Keratinocyte (primary cell): Measurements from ENCODE around the gene CEMIP2. TPM values are rescaled to one million over a fixed set of nuclear protein-coding genes. Genes with fewer than 3 reads are reported as not detected.
"Not testable (repeated sequence)": the region's sequence is repeated elsewhere in the genome, so short reads cannot be mapped to it uniquely, and the experiment has no call there.

ENCODE experiments used
- DNase-seq: peaks from one replicate; pipeline ENCODE4 v3.0.0-alpha.2; 2011; ENCODE audit warnings: low read depth, missing footprints, low spot score
- FAIRE-seq: peaks from 2 replicates; lab custom pipeline; 2011; peaks lifted over from hg19 to GRCh38; lab: Jason Lieb, UNC
- H2AFZ ChIP-seq: 2 replicates; pipeline ENCODE4 v1.6.0; 2012; ENCODE audit warnings: low read length, control low read depth, inconsistent platforms; ENCODE audit not compliant: control insufficient read depth
- H3K27ac ChIP-seq: 2 replicates; pipeline ENCODE4 v1.5.1; 2011; ENCODE audit warnings: low read length; ENCODE audit not compliant: control insufficient read depth, insufficient read depth
- H3K27me3 ChIP-seq: 3 replicates; pipeline ENCODE4 v1.6.0; 2011; ENCODE audit warnings: low read length; ENCODE audit not compliant: control insufficient read depth, insufficient read depth; ENCODE audit errors: extremely low read depth
- H3K36me3 ChIP-seq, 2 experiments: 2 replicates in 1 of 2; 3 replicates in 1 of 2; pipeline ENCODE4 v1.5.1; 2011; ENCODE audit warnings: low read length in 2 of 2, mild to moderate bottlenecking in 1 of 2; ENCODE audit not compliant: control insufficient read depth in 2 of 2, insufficient read depth in 2 of 2; ENCODE audit errors: extremely low read depth in 1 of 2
- H3K4me1 ChIP-seq: 3 replicates; pipeline ENCODE4 v1.5.1; 2011; ENCODE audit warnings: low read length; ENCODE audit not compliant: control insufficient read depth, insufficient read depth; ENCODE audit errors: extremely low read depth
- H3K4me2 ChIP-seq: 3 replicates; pipeline ENCODE4 v1.6.0; 2011; ENCODE audit warnings: low read depth, low read length; ENCODE audit not compliant: control insufficient read depth, insufficient read depth; ENCODE audit errors: extremely low read depth
- H3K4me3 ChIP-seq, 3 experiments: fragments of 200-600 bp in 1 of 3; sonication (generic) in 1 of 3; 2 replicates in 2 of 3; 3 replicates in 1 of 3; pipeline ENCODE4 v1.5.1; 2011 to 2016; ENCODE audit warnings: low read length in 3 of 3, mild to moderate bottlenecking in 3 of 3, control low read depth in 2 of 3, inconsistent platforms in 1 of 3, low read depth in 1 of 3, mixed read lengths in 1 of 3, mixed run types in 1 of 3, moderate library complexity in 1 of 3; ENCODE audit not compliant: control insufficient read depth in 2 of 3, insufficient read depth in 2 of 3; ENCODE audit errors: extremely low read depth in 1 of 3
- H3K79me2 ChIP-seq: 2 replicates; pipeline ENCODE4 v1.6.0; 2012; ENCODE audit warnings: low read length; ENCODE audit not compliant: control insufficient read depth, insufficient read depth
- H3K9ac ChIP-seq: 3 replicates; pipeline ENCODE4 v1.6.0; 2011; ENCODE audit warnings: low read length; ENCODE audit not compliant: control insufficient read depth, insufficient read depth; ENCODE audit errors: extremely low read depth
- H3K9me1 ChIP-seq: 3 replicates; pipeline ENCODE4 v1.6.0; 2011; ENCODE audit warnings: low read length; ENCODE audit not compliant: control insufficient read depth, insufficient read depth; ENCODE audit errors: extremely low read depth
- H3K9me3 ChIP-seq: 2 replicates; pipeline ENCODE4 v1.5.1; 2012; ENCODE audit warnings: low read depth, low read length; ENCODE audit not compliant: control insufficient read depth
- H4K20me1 ChIP-seq: 3 replicates; pipeline ENCODE4 v1.6.0; 2011; ENCODE audit warnings: low read length; ENCODE audit not compliant: control insufficient read depth, insufficient read depth; ENCODE audit errors: extremely low read depth
- CTCF ChIP-seq, 3 experiments: IDR thresholded peaks in 1 of 3; conservative IDR thresholded peaks in 1 of 3; optimal IDR thresholded peaks in 1 of 3; 2 replicates in 2 of 3; 3 replicates in 1 of 3; pipeline versions ENCODE3 to v1.5.1; 2011; ENCODE audit warnings: low read length in 3 of 3, mild to moderate bottlenecking in 3 of 3, moderate library complexity in 2 of 3, control low read depth in 1 of 3, inconsistent platforms in 1 of 3; ENCODE audit not compliant: insufficient read depth in 2 of 3; ENCODE audit errors: extremely low read depth in 1 of 3
- EZH2 ChIP-seq: IDR thresholded peaks from one replicate; pipeline ENCODE4 v1.6.1; 2012; ENCODE audit warnings: inconsistent platforms, mild to moderate bottlenecking, low read length, moderate library complexity
- dilution Hi-C: fragments of 300-500 bp; cut with MboI; formaldehyde crosslinking; loops from one replicate; pipeline ENCODE4 v1.7.0; 2020; ENCODE audit warnings: low sequenced_read_pairs; ENCODE audit not compliant: extremely low pct_ligation_motif_present
- polyA plus RNA-seq, 5 experiments: library from polyadenylated mRNA; depleted of rRNA in 3 of 5; stranded (reverse) in 3 of 5; stranded (forward) in 1 of 5; unstranded in 1 of 5; fragments of >200 nt; gene quantifications; 1 replicate in 1 of 5; 2 replicates in 3 of 5; 3 replicates in 1 of 5; pipeline versions ENCODE4 v1.2.1 to v1.2.3, GENCODE V29; 2011 to 2012; ENCODE audit warnings: missing spikeins in 2 of 5, low read depth in 1 of 5, low replicate concordance in 1 of 5

Gene CEMIP2
- polyA plus RNA-seq, 1 donor (not counting 4 experiments of a cell fraction or from before 2014, with no cell fraction given): 47.7 TPM

GRCh38 chr9:71692337-71692736, 76.0 kb downstream of the CEMIP2 start:
- Histone ChIP-seq H3K9ac (no peak overlapping the region), H4K20me1 (no peaks in the 10 kb centered on the region), H3K4me2 (no peak overlapping the region), H2AFZ (no peak overlapping the region), H3K4me3 (no peak overlapping the region), H3K9me1 (no peaks in the 10 kb centered on the region), H3K27ac (no peak overlapping the region), H3K4me1 (peaks cover 8% of the 10 kb centered on the region), H3K36me3 (peaks cover 14 to 22% of the 10 kb centered on the region in 2 experiments), H3K27me3 (no peaks in the 10 kb centered on the region), H3K79me2 (no peaks in the 10 kb centered on the region), H3K9me3 (no peaks in the 10 kb centered on the region)
- DNase-seq (no peak), FAIRE-seq (no peak)
- TF ChIP-seq CTCF (optimal IDR thresholded peaks at IDR 0.05 in 1 of 3, IDR thresholded peaks at IDR 0.05 in 1 of 3, conservative IDR thresholded peaks at IDR 0.05 in 1 of 3; ENCODE audit: extremely low read depth in 1 of 3, insufficient read depth in 2 of 3, low read length in 3 of 3): no peak
- no peak for TF ChIP-seq EZH2
- dilution Hi-C loops: no loop called here

GRCh38 chr9:71691576-71691975, 76.7 kb downstream of the CEMIP2 start:
- H4K20me1 ChIP-seq, DNase-seq, H3K27ac ChIP-seq, H3K27me3 ChIP-seq, H2AFZ ChIP-seq, H3K4me3 ChIP-seq, H3K79me2 ChIP-seq, H3K9ac ChIP-seq, H3K4me2 ChIP-seq, H3K9me3 ChIP-seq, H3K4me1 ChIP-seq, FAIRE-seq, dilution Hi-C loops, H3K9me1 ChIP-seq: not testable (repeated sequence)
- peaks cover 13 to 20% of the 10 kb centered on the region in 2 experiments for H3K36me3 ChIP-seq
